ENCODE data around the gene CDK5RAP2. TPM values are rescaled to one million over a fixed set of nuclear protein-coding genes. Genes with fewer than 3 reads are reported as not detected.

CDK5RAP2 gene
- total RNA-seq, 1 donor from 2014 or later, result 63.6 TPM

GRCh38 chr9:120387257-120388002 is 192.5 kb downstream of the CDK5RAP2 start:
- intact Hi-C loops (cut with micrococcal nuclease), result no loop called here
- Histone ChIP-seq H3K27ac (replicated peaks) (peak overlapping the region; percentile 51), H3K4me3 (no peak overlapping the region), H3K9me3 (replicated peaks) (no peaks in the 10 kb centered on the region), H3K4me1 (peaks cover 32% of the 10 kb centered on the region), H3K36me3 (peaks cover 33% of the 10 kb centered on the region), H3K27me3 (ENCODE audit: low read depth) (no peaks in the 10 kb centered on the region)
- DNase-seq, result no peak
- TF ChIP-seq CTCF (IDR thresholded peaks at IDR 0.05; ENCODE audit: borderline replicate concordance), result no peak

- Histone ChIP-seq H3K27me3 (ENCODE audit: low read depth) (no peaks in the 10 kb centered on the region), H3K4me3 (no peak overlapping the region), H3K36me3 (peaks cover 24% of the 10 kb centered on the region), H3K9me3 (replicated peaks) (no peaks in the 10 kb centered on the region), H3K27ac (replicated peaks) (no peak overlapping the region), H3K4me1 (peaks cover 32% of the 10 kb centered on the region)
- DNase-seq, result no peak
- TF ChIP-seq CTCF (IDR thresholded peaks at IDR 0.05; ENCODE audit: borderline replicate concordance), result no peak
- intact Hi-C loops (cut with micrococcal nuclease), result no loop called here
Observed at GRCh38 chr9:120386390-120387131, 193.4 kb downstream of the CDK5RAP2 start.

- peaks cover 32% of the 10 kb centered on the region for H3K4me1 ChIP-seq
- TF ChIP-seq CTCF (IDR thresholded peaks at IDR 0.05; ENCODE audit: borderline replicate concordance), result no peak
- H3K4me3 ChIP-seq, result no peak overlapping the region
- no peak overlapping the region for H3K27ac ChIP-seq (replicated peaks)
- H3K36me3 ChIP-seq, result peaks cover 16% of the 10 kb centered on the region
- H3K27me3 ChIP-seq (ENCODE audit: low read depth), result no peaks in the 10 kb centered on the region
- H3K9me3 ChIP-seq (replicated peaks), result no peaks in the 10 kb centered on the region
- intact Hi-C loops (cut with micrococcal nuclease), result no loop called here
- DNase-seq, result no peak
Observed at GRCh38 chr9:120385606-120386389, 194.2 kb downstream of the CDK5RAP2 start.

GRCh38 chr9:120384925-120385272 is 195.1 kb downstream of the CDK5RAP2 start:
- H3K27ac ChIP-seq (replicated peaks), result no peak overlapping the region
- H3K27me3 ChIP-seq (ENCODE audit: low read depth), result no peaks in the 10 kb centered on the region
- no peak for DNase-seq
- TF ChIP-seq CTCF (IDR thresholded peaks at IDR 0.05; ENCODE audit: borderline replicate concordance), result no peak
- H3K4me3 ChIP-seq, result no peak overlapping the region
- peaks cover 7% of the 10 kb centered on the region for H3K36me3 ChIP-seq
- peaks cover 32% of the 10 kb centered on the region for H3K4me1 ChIP-seq
- intact Hi-C loops (cut with micrococcal nuclease), result no loop called here
- H3K9me3 ChIP-seq (replicated peaks), result peaks cover 2% of the 10 kb centered on the region
